GM23338 (cell line): ENCODE results near the gene LGALS12. TPM values are rescaled to one million over a fixed set of nuclear protein-coding genes. Genes with fewer than 3 reads are reported as not detected.

ENCODE experiments used
- ATAC-seq: fragments of 200-7000 bp; cut with Tn5 transposase; 3 replicates; pipeline ENCODE4 v1.9.1; 2020
- DNase-seq: peaks from one replicate; pipeline ENCODE4 v3.0.0-alpha.2; 2015; ENCODE audit warnings: low spot score
- H2AFZ ChIP-seq: fragments of 200-600 bp; sonication (generic); 2 replicates; pipeline ENCODE4 v1.8.0; 2016; ENCODE audit warnings: antibody characterized with exemption, mild to moderate bottlenecking, moderate library complexity
- H3F3A ChIP-seq: fragments of 200-600 bp; sonication (generic); replicated peaks from 2 replicates; pipeline ENCODE4 v1.8.0; 2017; ENCODE audit warnings: antibody characterized with exemption, mixed run types, low read depth
- H3K27ac ChIP-seq: fragments of 200-600 bp; sonication (generic); 2 replicates; pipeline ENCODE4 v1.6.1; 2016; ENCODE audit warnings: low read depth
- H3K27me3 ChIP-seq: fragments of 200-600 bp; sonication (generic); 2 replicates; pipeline ENCODE4 v1.8.0; 2016; ENCODE audit warnings: mild to moderate bottlenecking, mixed run types, moderate library complexity; ENCODE audit not compliant: insufficient read depth
- H3K36me3 ChIP-seq: fragments of 200-600 bp; sonication (generic); 2 replicates; pipeline ENCODE4 v1.8.0; 2016; ENCODE audit warnings: mild to moderate bottlenecking; ENCODE audit not compliant: insufficient read depth
- H3K4me1 ChIP-seq: fragments of 200-600 bp; sonication (generic); 2 replicates; pipeline ENCODE4 v1.8.0; 2016; ENCODE audit warnings: mild to moderate bottlenecking, moderate library complexity; ENCODE audit not compliant: insufficient read depth
- H3K4me2 ChIP-seq: fragments of 200-600 bp; sonication (generic); 2 replicates; pipeline ENCODE4 v1.7.1; 2017; ENCODE audit warnings: mixed run types
- H3K4me3 ChIP-seq: fragments of 200-600 bp; sonication (generic); 2 replicates; pipeline ENCODE4 v1.6.1; 2016; ENCODE audit warnings: mixed run types
- H3K79me2 ChIP-seq: fragments of 200-600 bp; sonication (generic); replicated peaks from 2 replicates; pipeline ENCODE4 v1.8.0; 2017; ENCODE audit warnings: mild to moderate bottlenecking; ENCODE audit not compliant: insufficient read depth
- H3K9me2 ChIP-seq: fragments of 200-600 bp; sonication (generic); 2 replicates; pipeline ENCODE4 v1.8.0; 2017; ENCODE audit not compliant: insufficient read depth
- H4K20me1 ChIP-seq: fragments of 200-600 bp; sonication (generic); replicated peaks from 2 replicates; pipeline ENCODE4 v1.8.0; 2017; ENCODE audit warnings: mild to moderate bottlenecking; ENCODE audit not compliant: insufficient read depth
- H3K27ac Mint-ChIP-seq: 2 replicates; pipeline ENCODE4 v1.8.0; 2020; ENCODE audit warnings: inconsistent platforms, mild to moderate bottlenecking, moderate library complexity, mixed read lengths
- H3K27me3 Mint-ChIP-seq: 3 replicates; pipeline ENCODE4 v1.8.0; 2022; ENCODE audit warnings: low read depth, mild to moderate bottlenecking, moderate library complexity, mixed read lengths, inconsistent platforms; ENCODE audit not compliant: insufficient read depth, poor library complexity
- H3K36me3 Mint-ChIP-seq: 3 replicates; pipeline ENCODE4 v1.8.0; 2021; ENCODE audit warnings: low read depth, mild to moderate bottlenecking, inconsistent platforms, moderate library complexity, mixed read lengths
- H3K4me1 Mint-ChIP-seq: 3 replicates; pipeline ENCODE4 v1.8.0; 2020; ENCODE audit warnings: mild to moderate bottlenecking, inconsistent platforms, mixed read lengths
- H3K4me3 Mint-ChIP-seq: 3 replicates; pipeline ENCODE4 v1.8.0; 2021; ENCODE audit warnings: moderate library complexity, mild to moderate bottlenecking, inconsistent platforms, mixed read lengths
- H3K9me3 Mint-ChIP-seq: 3 replicates; pipeline ENCODE4 v1.8.0; 2020; ENCODE audit warnings: moderate library complexity, mild to moderate bottlenecking, inconsistent platforms, mixed read lengths
- CREB1 ChIP-seq: fragments of 250-450 bp; sonication (Bioruptor Pico); IDR thresholded peaks from 2 replicates; pipeline ENCODE4 v1.5.0; 2020; ENCODE audit warnings: low read depth, mild to moderate bottlenecking, moderate library complexity
- ETS1 ChIP-seq: IDR thresholded peaks from 2 replicates; pipeline ENCODE4 v1.6.1; 2016; ENCODE audit warnings: antibody characterized with exemption
- EZH2phosphoT487 ChIP-seq: fragments of 200-600 bp; sonication (generic); IDR thresholded peaks from one replicate; pipeline ENCODE4 v1.8.1; 2018; ENCODE audit warnings: antibody characterized with exemption; ENCODE audit not compliant: unreplicated experiment
- JUNB ChIP-seq: IDR thresholded peaks from one replicate; pipeline ENCODE4 v1.6.1; 2016; ENCODE audit warnings: antibody characterized with exemption; ENCODE audit not compliant: unreplicated experiment
- NANOG ChIP-seq: IDR thresholded peaks from 2 replicates; pipeline ENCODE4 v1.6.1; 2016; ENCODE audit warnings: antibody characterized with exemption, borderline replicate concordance
- REST ChIP-seq: IDR thresholded peaks from one replicate; pipeline ENCODE4 v1.6.1; 2018; ENCODE audit warnings: antibody characterized with exemption; ENCODE audit not compliant: unreplicated experiment
- STAT1 ChIP-seq: IDR thresholded peaks from one replicate; pipeline ENCODE4 v1.6.1; 2016; ENCODE audit warnings: antibody characterized with exemption; ENCODE audit not compliant: unreplicated experiment
- ZNF114 ChIP-seq: fragments of 250-450 bp; sonication (Bioruptor Pico); IDR thresholded peaks from 2 replicates; pipeline ENCODE4 v1.5.0; 2020; ENCODE audit warnings: mild to moderate bottlenecking, moderate library complexity
- ZNF331 ChIP-seq: fragments of 250-450 bp; sonication (Bioruptor Pico); IDR thresholded peaks from 2 replicates; pipeline ENCODE4 v1.5.0; 2020; ENCODE audit warnings: low read depth, mild to moderate bottlenecking, moderate library complexity
- polyA plus RNA-seq: library from polyadenylated mRNA; unstranded; fragments of >200 nt; fragmentation: Nextera tagmentation; extraction: Ambion mirVana; gene quantifications from 2 replicates; pipeline ENCODE4 v1.2.1, GENCODE V29; 2016
- total RNA-seq: library from RNA; depleted of rRNA; stranded (reverse); fragments of >200 nt; shearing (Covaris generic); gene quantifications from 2 replicates; pipeline ENCODE4 v1.2.3, GENCODE V29; 2014

LGALS12 gene
- total and polyA plus RNA-seq, 2 experiments from 2014 or later: 0.94 to 1.2 TPM

DNA sequence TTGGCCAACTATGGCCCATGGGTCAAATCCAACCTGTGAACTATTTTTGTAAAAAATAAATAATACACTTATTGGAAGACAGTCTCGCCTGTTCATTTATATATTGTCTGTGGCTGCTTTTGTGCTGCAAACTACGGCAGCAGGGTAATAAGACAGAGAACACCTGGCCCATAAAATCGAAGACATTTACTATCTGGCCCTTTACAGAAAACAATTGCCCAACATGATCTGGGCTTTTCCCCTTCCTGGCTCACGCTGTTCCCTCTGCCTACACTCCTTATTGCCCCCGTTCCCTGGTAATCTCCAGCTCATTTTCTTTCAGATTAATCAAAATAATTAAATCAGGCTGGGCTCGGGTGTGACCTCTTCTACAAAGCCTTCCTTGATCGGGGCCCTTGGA is 51.7 kb downstream of the LGALS12 start:
- ATAC-seq (no peak), DNase-seq (no peak)

More for the DNA sequence above, 51.7 kb downstream of the LGALS12 start:
- Histone ChIP-seq H3F3A (no peaks in the 10 kb centered on the region; the same call in 1 of the 2 replicates), H4K20me1 (no peaks in the 10 kb centered on the region), H3K4me1 (peaks cover 26% of the 10 kb centered on the region), H3K9me2 (no peaks in the 10 kb centered on the region), H3K79me2 (no peaks in the 10 kb centered on the region), H3K27me3 (no peaks in the 10 kb centered on the region), H3K4me2 (no peak overlapping the region), H2AFZ (no peak overlapping the region), H3K27ac (no peak overlapping the region), H3K4me3 (no peak overlapping the region), H3K36me3 (no peaks in the 10 kb centered on the region)
- no peaks in the 10 kb centered on the region for H3K36me3 Mint-ChIP-seq
- no peak for TF ChIP-seq JUNB
- TF ChIP-seq EZH2phosphoT487: no peak
- TF ChIP-seq ZNF331 (CRISPR knock-in tag): no peak
- no peak for TF ChIP-seq STAT1
- TF ChIP-seq REST: no peak
- TF ChIP-seq CREB1: no peak
- TF ChIP-seq ETS1: no peak
- TF ChIP-seq ZNF114 (CRISPR knock-in tag): no peak
- TF ChIP-seq NANOG: no peak
- H3K27me3 Mint-ChIP-seq: peaks cover 10% of the 10 kb centered on the region
- H3K4me1 Mint-ChIP-seq: peaks cover 23% of the 10 kb centered on the region
- no peak overlapping the region for H3K4me3 Mint-ChIP-seq
- H3K9me3 Mint-ChIP-seq: no peaks in the 10 kb centered on the region
- no peak overlapping the region for H3K27ac Mint-ChIP-seq
